HEK293T (cell line): ENCODE results near the gene DDC.

ENCODE experiments used
- ARNT ChIP-seq: fragments of 450-650 bp; IDR thresholded peaks from 2 replicates; pipeline ENCODE4 v1.6.1; 2017; ENCODE audit warnings: mild to moderate bottlenecking
- BHLHE40 ChIP-seq: fragments of 450-650 bp; IDR thresholded peaks from 2 replicates; pipeline ENCODE4 v1.6.1; 2016; ENCODE audit warnings: mild to moderate bottlenecking, moderate library complexity, borderline replicate concordance
- CTBP1 ChIP-seq: fragments of 450-650 bp; IDR thresholded peaks from 2 replicates; pipeline ENCODE4 v1.6.1; 2016; ENCODE audit warnings: borderline replicate concordance
- ELF4 ChIP-seq: fragments of 450-650 bp; IDR thresholded peaks from 2 replicates; pipeline ENCODE4 v1.6.1; 2017; ENCODE audit warnings: antibody characterized with exemption
- FOXA1 ChIP-seq: fragments of 450-650 bp; IDR thresholded peaks from 2 replicates; pipeline ENCODE4 v1.6.1; 2016; ENCODE audit warnings: mild to moderate bottlenecking
- HDGF ChIP-seq: fragments of 450-650 bp; IDR thresholded peaks from 2 replicates; pipeline ENCODE4 v1.6.1; 2017; ENCODE audit warnings: antibody characterized with exemption, borderline replicate concordance
- NFRKB ChIP-seq: fragments of 450-650 bp; IDR thresholded peaks from 2 replicates; pipeline ENCODE4 v1.6.1; 2016; ENCODE audit warnings: mild to moderate bottlenecking, moderate library complexity
- TF ChIP-seq, protein P1 (sequence below): fragments of 450-650 bp; IDR thresholded peaks from 2 replicates; pipeline ENCODE4 v1.6.1; 2016

DNA sequence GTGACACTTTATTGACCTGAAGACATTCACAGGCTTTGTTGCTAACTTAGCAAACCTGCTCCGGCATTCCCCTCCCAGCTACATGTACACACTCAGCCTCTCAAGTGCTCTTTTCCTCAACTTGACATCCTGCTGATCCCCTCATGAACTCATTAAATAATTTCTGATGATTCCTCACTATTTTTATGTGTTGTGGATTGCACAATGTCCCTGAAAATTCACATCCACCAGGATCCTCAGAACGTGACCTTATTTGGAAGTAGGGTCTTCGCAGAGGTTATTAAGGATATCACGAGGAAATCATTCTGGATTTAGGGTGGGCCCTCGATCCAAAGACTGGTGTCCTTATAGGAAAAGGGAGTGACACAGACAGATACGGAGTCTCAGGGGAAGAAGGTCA lies 142.3 kb downstream of the DDC start:
- TF ChIP-seq CTBP1 (no peak), ELF4 (no peak), NFRKB (no peak), ARNT (no peak), HDGF (no peak), BHLHE40 (no peak), FOXA1 (no peak)
- TF ChIP-seq, protein P1, sequence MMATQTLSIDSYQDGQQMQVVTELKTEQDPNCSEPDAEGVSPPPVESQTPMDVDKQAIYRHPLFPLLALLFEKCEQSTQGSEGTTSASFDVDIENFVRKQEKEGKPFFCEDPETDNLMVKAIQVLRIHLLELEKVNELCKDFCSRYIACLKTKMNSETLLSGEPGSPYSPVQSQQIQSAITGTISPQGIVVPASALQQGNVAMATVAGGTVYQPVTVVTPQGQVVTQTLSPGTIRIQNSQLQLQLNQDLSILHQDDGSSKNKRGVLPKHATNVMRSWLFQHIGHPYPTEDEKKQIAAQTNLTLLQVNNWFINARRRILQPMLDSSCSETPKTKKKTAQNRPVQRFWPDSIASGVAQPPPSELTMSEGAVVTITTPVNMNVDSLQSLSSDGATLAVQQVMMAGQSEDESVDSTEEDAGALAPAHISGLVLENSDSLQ: no peak
